Measurements from ENCODE around the gene SRA1.

Gene SRA1

GRCh38 chr5:140570058-140570457 lies 12.8 kb upstream of the SRA1 start:
- DNase-seq = no peak

GRCh38 chr5:140569197-140569596 lies 11.9 kb upstream of the SRA1 start:
- peak; percentile 4 for DNase-seq

- no peak for DNase-seq
These were observed 11.3 kb upstream of the SRA1 start for GRCh38 chr5:140568443-140569063.

- DNase-seq = no peak
These were observed 10.6 kb upstream of the SRA1 start for GRCh38 chr5:140567871-140568270.

- no peak for DNase-seq
These were observed 10.0 kb upstream of the SRA1 start for GRCh38 chr5:140567136-140567818.

- DNase-seq = no peak
These were observed 9.4 kb upstream of the SRA1 start for GRCh38 chr5:140566665-140567064.

GRCh38 chr5:140565780-140566095 lies 8.5 kb upstream of the SRA1 start:
- no peak for DNase-seq

GRCh38 chr5:140565024-140565779 lies 7.9 kb upstream of the SRA1 start:
- DNase-seq = no peak

GRCh38 chr5:140564196-140565023 lies 7.1 kb upstream of the SRA1 start, which contains the start of the genes APBB3 and SLC35A4:
Gene APBB3, minus strand, starts transcription at chr5:140564598. Its CDS starts 353 bp downstream, at chr5:140564245.
Gene SLC35A4, plus strand, starts transcription at chr5:140564828. Its CDS starts 2,342 bp downstream, at chr5:140567170.
- DNase-seq = peak; percentile 99

GRCh38 chr5:140563596-140563995 lies 6.3 kb upstream of the SRA1 start:
- DNase-seq = no peak

- DNase-seq = no peak
These were observed 4.7 kb upstream of the SRA1 start for GRCh38 chr5:140561753-140562523.

- DNase-seq = no peak
These were observed 3.0 kb upstream of the SRA1 start for GRCh38 chr5:140560227-140560626.

- DNase-seq = no peak
These were observed 1.3 kb upstream of the SRA1 start for GRCh38 chr5:140558542-140558941.

- DNase-seq = no peak
These were observed 692 bp upstream of the SRA1 start for GRCh38 chr5:140557965-140558364.

GRCh38 chr5:140556438-140556837 lies 835 bp downstream of the SRA1 start:
- DNase-seq = peak; percentile 54

- DNase-seq = no peak
These were observed 1.4 kb downstream of the SRA1 start for GRCh38 chr5:140555747-140556312.

GRCh38 chr5:140554454-140554853 lies 2.8 kb downstream of the SRA1 start:
- DNase-seq = peak; percentile 43

- DNase-seq = peak; percentile 75
These were observed 3.6 kb downstream of the SRA1 start for GRCh38 chr5:140553657-140554056.

GRCh38 chr5:140551872-140552271 lies 5.4 kb downstream of the SRA1 start:
- no peak for DNase-seq

- no peak for DNase-seq
These were observed 6.9 kb downstream of the SRA1 start for GRCh38 chr5:140550147-140551079.
